ENCODE data around the gene SFMBT1. TPM values are rescaled to one million over a fixed set of nuclear protein-coding genes. Genes with fewer than 3 reads are reported as not detected.

Gene SFMBT1
- total RNA-seq, 1 experiment from 2014 or later: 15.1 TPM

- no peaks in the 10 kb centered on the region for H3K4me1 ChIP-seq (replicated peaks)
- DNase-seq (ENCODE audit: low read depth in 1 of 2, low spot score in 2 of 2): no peak
- no peaks in the 10 kb centered on the region for H3K27me3 ChIP-seq (replicated peaks)
- no peak overlapping the region for H3K4me3 ChIP-seq
- H3K36me3 ChIP-seq: no peaks in the 10 kb centered on the region
- H3K9me3 ChIP-seq (replicated peaks): no peaks in the 10 kb centered on the region
- no peak overlapping the region for H3K27ac ChIP-seq
These were observed 23.2 kb downstream of the SFMBT1 start for GRCh38 chr3:53022647-53023046.

GRCh38 chr3:53016236-53016635, 29.6 kb downstream of the SFMBT1 start:
- no peaks in the 10 kb centered on the region for H3K36me3 ChIP-seq
- no peaks in the 10 kb centered on the region for H3K9me3 ChIP-seq (replicated peaks)
- no peak overlapping the region for H3K27ac ChIP-seq
- H3K27me3 ChIP-seq (replicated peaks): no peaks in the 10 kb centered on the region
- no peak for DNase-seq (ENCODE audit: low read depth in 1 of 2, low spot score in 2 of 2)
- H3K4me1 ChIP-seq (replicated peaks): no peaks in the 10 kb centered on the region
- H3K4me3 ChIP-seq: no peak overlapping the region

- H3K27ac ChIP-seq: no peak overlapping the region
- H3K4me1 ChIP-seq (replicated peaks): no peaks in the 10 kb centered on the region
- no peaks in the 10 kb centered on the region for H3K27me3 ChIP-seq (replicated peaks)
- no peaks in the 10 kb centered on the region for H3K9me3 ChIP-seq (replicated peaks)
- H3K4me3 ChIP-seq: no peak overlapping the region
- no peaks in the 10 kb centered on the region for H3K36me3 ChIP-seq
- no peak for DNase-seq (ENCODE audit: low read depth in 1 of 2, low spot score in 2 of 2)
These were observed 34.5 kb downstream of the SFMBT1 start for GRCh38 chr3:53011324-53011723.

- Histone ChIP-seq H3K4me1 (replicated peaks) (no peaks in the 10 kb centered on the region), H3K27me3 (replicated peaks) (no peaks in the 10 kb centered on the region), H3K27ac (no peak overlapping the region), H3K36me3 (no peaks in the 10 kb centered on the region), H3K9me3 (replicated peaks) (no peaks in the 10 kb centered on the region), H3K4me3 (no peak overlapping the region)
- no peak for DNase-seq (ENCODE audit: low read depth in 1 of 2, low spot score in 2 of 2)
These were observed 35.9 kb downstream of the SFMBT1 start for GRCh38 chr3:53009826-53010539.

- H3K9me3 ChIP-seq (replicated peaks): no peaks in the 10 kb centered on the region
- DNase-seq (ENCODE audit: low read depth in 1 of 2, low spot score in 2 of 2): no peak
- no peaks in the 10 kb centered on the region for H3K36me3 ChIP-seq
These were observed 36.9 kb downstream of the SFMBT1 start for GRCh38 chr3:53008932-53009331.

GRCh38 chr3:53005854-53006513, 39.9 kb downstream of the SFMBT1 start:
- Histone ChIP-seq H3K36me3 (no peaks in the 10 kb centered on the region), H3K9me3 (replicated peaks) (no peaks in the 10 kb centered on the region), H3K4me3 (no peak overlapping the region), H3K4me1 (replicated peaks) (no peaks in the 10 kb centered on the region), H3K27me3 (replicated peaks) (no peaks in the 10 kb centered on the region), H3K27ac (no peak overlapping the region)
- DNase-seq (ENCODE audit: low read depth in 1 of 2, low spot score in 2 of 2): no peak

More at GRCh38 chr3:53008932-53009331, 36.9 kb downstream of the SFMBT1 start:
- H3K4me1 ChIP-seq (replicated peaks): no peaks in the 10 kb centered on the region
- no peak overlapping the region for H3K27ac ChIP-seq
- no peaks in the 10 kb centered on the region for H3K27me3 ChIP-seq (replicated peaks)
- H3K4me3 ChIP-seq: no peak overlapping the region

GRCh38 chr3:53005338-53005737, 40.5 kb downstream of the SFMBT1 start:
- no peaks in the 10 kb centered on the region for H3K9me3 ChIP-seq (replicated peaks)
- DNase-seq (ENCODE audit: low read depth in 1 of 2, low spot score in 2 of 2): no peak
- no peak overlapping the region for H3K27ac ChIP-seq
- H3K27me3 ChIP-seq (replicated peaks): no peaks in the 10 kb centered on the region
- H3K36me3 ChIP-seq: no peaks in the 10 kb centered on the region
- H3K4me1 ChIP-seq (replicated peaks): no peaks in the 10 kb centered on the region
- no peak overlapping the region for H3K4me3 ChIP-seq

GRCh38 chr3:53003320-53003719, 42.6 kb downstream of the SFMBT1 start:
- Histone ChIP-seq H3K9me3 (replicated peaks) (no peaks in the 10 kb centered on the region), H3K4me3 (no peak overlapping the region), H3K27me3 (replicated peaks) (no peaks in the 10 kb centered on the region), H3K36me3 (no peaks in the 10 kb centered on the region), H3K4me1 (replicated peaks) (no peaks in the 10 kb centered on the region), H3K27ac (no peak overlapping the region)
- DNase-seq (ENCODE audit: low read depth in 1 of 2, low spot score in 2 of 2): no peak

- H3K27ac ChIP-seq: no peak overlapping the region
- no peaks in the 10 kb centered on the region for H3K4me1 ChIP-seq (replicated peaks)
- H3K36me3 ChIP-seq: no peaks in the 10 kb centered on the region
- no peak for DNase-seq (ENCODE audit: low read depth in 1 of 2, low spot score in 2 of 2)
- no peaks in the 10 kb centered on the region for H3K27me3 ChIP-seq (replicated peaks)
- H3K4me3 ChIP-seq: no peak overlapping the region
- no peaks in the 10 kb centered on the region for H3K9me3 ChIP-seq (replicated peaks)
These were observed 46.9 kb downstream of the SFMBT1 start for GRCh38 chr3:52998771-52999513.

- Histone ChIP-seq H3K9me3 (replicated peaks) (no peaks in the 10 kb centered on the region), H3K36me3 (no peaks in the 10 kb centered on the region), H3K4me3 (no peak overlapping the region), H3K27me3 (replicated peaks) (no peaks in the 10 kb centered on the region), H3K27ac (no peak overlapping the region), H3K4me1 (replicated peaks) (no peaks in the 10 kb centered on the region)
- DNase-seq (ENCODE audit: low read depth in 1 of 2, low spot score in 2 of 2): no peak
These were observed 55.2 kb downstream of the SFMBT1 start for GRCh38 chr3:52990637-52991036.

- Histone ChIP-seq H3K27me3 (replicated peaks) (no peaks in the 10 kb centered on the region), H3K4me3 (no peak overlapping the region), H3K9me3 (replicated peaks) (no peaks in the 10 kb centered on the region), H3K4me1 (replicated peaks) (no peaks in the 10 kb centered on the region), H3K27ac (no peak overlapping the region), H3K36me3 (no peaks in the 10 kb centered on the region)
- no peak for DNase-seq (ENCODE audit: low read depth in 1 of 2, low spot score in 2 of 2)
These were observed 58.9 kb downstream of the SFMBT1 start for GRCh38 chr3:52986938-52987337.

- Histone ChIP-seq H3K4me1 (replicated peaks) (no peaks in the 10 kb centered on the region), H3K9me3 (replicated peaks) (no peaks in the 10 kb centered on the region), H3K27me3 (replicated peaks) (no peaks in the 10 kb centered on the region), H3K4me3 (no peak overlapping the region), H3K36me3 (no peaks in the 10 kb centered on the region), H3K27ac (no peak overlapping the region)
- DNase-seq (ENCODE audit: low read depth in 1 of 2, low spot score in 2 of 2): no peak
These were observed 59.8 kb downstream of the SFMBT1 start for GRCh38 chr3:52986049-52986448.

GRCh38 chr3:52983828-52984227, 62.0 kb downstream of the SFMBT1 start:
- no peaks in the 10 kb centered on the region for H3K27me3 ChIP-seq (replicated peaks)
- no peak overlapping the region for H3K27ac ChIP-seq
- DNase-seq (ENCODE audit: low read depth in 1 of 2, low spot score in 2 of 2): no peak
- H3K4me3 ChIP-seq: no peak overlapping the region
- H3K4me1 ChIP-seq (replicated peaks): no peaks in the 10 kb centered on the region
- H3K9me3 ChIP-seq (replicated peaks): no peaks in the 10 kb centered on the region
- no peaks in the 10 kb centered on the region for H3K36me3 ChIP-seq

GRCh38 chr3:52983336-52983807, 62.5 kb downstream of the SFMBT1 start:
- Histone ChIP-seq H3K4me1 (replicated peaks) (no peaks in the 10 kb centered on the region), H3K4me3 (no peak overlapping the region)

More at GRCh38 chr3:52983336-52983807, 62.5 kb downstream of the SFMBT1 start:
- Histone ChIP-seq H3K9me3 (replicated peaks) (no peaks in the 10 kb centered on the region), H3K27me3 (replicated peaks) (no peaks in the 10 kb centered on the region), H3K27ac (no peak overlapping the region), H3K36me3 (no peaks in the 10 kb centered on the region)
- DNase-seq (ENCODE audit: low read depth in 1 of 2, low spot score in 2 of 2): no peak

Data from SJSA1 (cell line).